Kidney epithelial cell (primary cell): Measurements from ENCODE around the gene TBX5. TPM values are rescaled to one million over a fixed set of nuclear protein-coding genes. Genes with fewer than 3 reads are reported as not detected.

ENCODE experiments used
- DNase-seq: peaks from one replicate; pipeline ENCODE4 v3.0.0-alpha.2; 2010; ENCODE audit warnings: low read depth
- H3K27me3 ChIP-seq: 2 replicates; pipeline ENCODE4 v1.6.0; 2011; ENCODE audit warnings: low read length; ENCODE audit not compliant: control insufficient read depth, insufficient read depth
- H3K36me3 ChIP-seq: 2 replicates; pipeline ENCODE4 v1.5.1; 2011; ENCODE audit warnings: low read length; ENCODE audit not compliant: control insufficient read depth, insufficient read depth
- H3K4me3 ChIP-seq: 2 replicates; pipeline ENCODE4 v1.5.1; 2011; ENCODE audit warnings: low read depth, mild to moderate bottlenecking, control low read depth, low read length
- total RNA-seq: library from RNA; depleted of rRNA; stranded (reverse); fragments of >200 nt; gene quantifications from 2 replicates; pipeline ENCODE4 v1.2.3, GENCODE V29; 2015
- TF ChIP-seq, protein P1 (sequence below): IDR thresholded peaks from 2 replicates; pipeline ENCODE4 v1.5.1; 2011; ENCODE audit warnings: mild to moderate bottlenecking, moderate library complexity, low read length, control low read depth, inconsistent platforms; ENCODE audit not compliant: insufficient read depth, poor library complexity, severe bottlenecking

Gene TBX5
- total RNA-seq, 1 donor from 2014 or later, result not detected

DNA sequence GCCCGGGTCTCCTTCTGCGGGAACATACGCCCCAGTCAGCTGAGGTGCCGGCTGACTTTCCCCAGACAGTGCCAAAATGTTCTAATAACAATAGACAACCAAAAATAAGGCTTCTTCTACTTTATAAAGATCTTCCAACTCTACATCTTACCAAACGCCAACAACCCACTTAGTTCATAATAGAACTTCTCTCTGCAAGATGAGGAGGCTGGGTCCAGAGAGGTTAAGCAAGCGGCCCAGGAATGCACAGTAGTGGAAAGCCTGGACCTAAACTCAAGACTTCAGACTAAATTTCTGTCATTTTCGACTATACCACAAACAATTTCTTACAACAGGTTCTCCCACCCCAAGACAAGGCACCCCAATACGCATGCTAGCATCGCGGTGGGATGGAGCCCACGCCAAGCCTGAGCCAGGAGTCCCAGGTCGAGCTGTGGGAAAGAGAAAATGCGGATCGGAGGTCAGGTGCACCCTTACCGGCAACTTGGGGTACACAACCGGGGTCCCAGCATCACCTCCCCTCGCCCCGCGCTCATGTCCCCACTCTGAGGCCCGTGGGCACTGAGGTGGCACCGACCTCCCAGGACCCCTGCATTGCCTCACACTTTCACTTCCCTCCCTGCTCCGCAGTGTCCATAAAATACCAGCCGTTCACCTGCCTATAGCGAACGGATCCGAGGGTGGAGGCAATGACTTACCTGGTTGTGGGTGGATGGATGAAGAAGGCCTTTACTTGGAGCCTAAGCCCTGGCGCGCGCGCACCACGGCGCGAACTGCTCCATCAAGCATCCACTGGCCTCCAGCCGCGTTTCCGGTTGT lies 42.1 kb upstream of the TBX5 start:
- peaks cover 64% of the 10 kb centered on the region for H3K27me3 ChIP-seq
- H3K4me3 ChIP-seq, result no peak overlapping the region
- no peaks in the 10 kb centered on the region for H3K36me3 ChIP-seq
- TF ChIP-seq, protein P1, sequence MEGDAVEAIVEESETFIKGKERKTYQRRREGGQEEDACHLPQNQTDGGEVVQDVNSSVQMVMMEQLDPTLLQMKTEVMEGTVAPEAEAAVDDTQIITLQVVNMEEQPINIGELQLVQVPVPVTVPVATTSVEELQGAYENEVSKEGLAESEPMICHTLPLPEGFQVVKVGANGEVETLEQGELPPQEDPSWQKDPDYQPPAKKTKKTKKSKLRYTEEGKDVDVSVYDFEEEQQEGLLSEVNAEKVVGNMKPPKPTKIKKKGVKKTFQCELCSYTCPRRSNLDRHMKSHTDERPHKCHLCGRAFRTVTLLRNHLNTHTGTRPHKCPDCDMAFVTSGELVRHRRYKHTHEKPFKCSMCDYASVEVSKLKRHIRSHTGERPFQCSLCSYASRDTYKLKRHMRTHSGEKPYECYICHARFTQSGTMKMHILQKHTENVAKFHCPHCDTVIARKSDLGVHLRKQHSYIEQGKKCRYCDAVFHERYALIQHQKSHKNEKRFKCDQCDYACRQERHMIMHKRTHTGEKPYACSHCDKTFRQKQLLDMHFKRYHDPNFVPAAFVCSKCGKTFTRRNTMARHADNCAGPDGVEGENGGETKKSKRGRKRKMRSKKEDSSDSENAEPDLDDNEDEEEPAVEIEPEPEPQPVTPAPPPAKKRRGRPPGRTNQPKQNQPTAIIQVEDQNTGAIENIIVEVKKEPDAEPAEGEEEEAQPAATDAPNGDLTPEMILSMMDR, result no peak
- DNase-seq, result no peak

DNA sequence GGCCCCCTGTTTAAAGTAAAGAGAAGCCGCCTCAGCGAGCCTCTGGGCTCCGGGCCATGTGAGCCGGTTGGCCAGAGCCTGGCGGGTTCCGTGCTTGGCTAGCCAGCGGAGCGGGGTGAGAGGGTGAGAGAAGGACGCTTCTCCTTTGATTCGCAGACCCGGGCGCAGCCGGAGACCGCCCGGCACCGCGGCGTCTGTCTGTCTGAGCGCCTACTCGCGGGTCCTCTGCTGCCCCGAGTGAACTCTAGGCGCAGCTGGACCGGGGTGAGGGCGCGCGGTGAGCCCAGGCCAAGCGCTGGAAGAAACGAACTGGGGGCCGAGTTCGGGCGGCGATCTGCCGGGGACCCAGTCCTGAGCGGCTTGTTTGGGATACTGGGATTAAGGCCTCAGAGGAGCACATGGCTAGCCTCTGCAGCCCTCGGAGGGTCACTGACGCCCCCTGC lies 41.4 kb upstream of the TBX5 start:
- Histone ChIP-seq H3K36me3 (no peaks in the 10 kb centered on the region), H3K27me3 (peaks cover 67% of the 10 kb centered on the region), H3K4me3 (no peak overlapping the region)
- DNase-seq, result no peak
- TF ChIP-seq, protein P1, result no peak

DNA sequence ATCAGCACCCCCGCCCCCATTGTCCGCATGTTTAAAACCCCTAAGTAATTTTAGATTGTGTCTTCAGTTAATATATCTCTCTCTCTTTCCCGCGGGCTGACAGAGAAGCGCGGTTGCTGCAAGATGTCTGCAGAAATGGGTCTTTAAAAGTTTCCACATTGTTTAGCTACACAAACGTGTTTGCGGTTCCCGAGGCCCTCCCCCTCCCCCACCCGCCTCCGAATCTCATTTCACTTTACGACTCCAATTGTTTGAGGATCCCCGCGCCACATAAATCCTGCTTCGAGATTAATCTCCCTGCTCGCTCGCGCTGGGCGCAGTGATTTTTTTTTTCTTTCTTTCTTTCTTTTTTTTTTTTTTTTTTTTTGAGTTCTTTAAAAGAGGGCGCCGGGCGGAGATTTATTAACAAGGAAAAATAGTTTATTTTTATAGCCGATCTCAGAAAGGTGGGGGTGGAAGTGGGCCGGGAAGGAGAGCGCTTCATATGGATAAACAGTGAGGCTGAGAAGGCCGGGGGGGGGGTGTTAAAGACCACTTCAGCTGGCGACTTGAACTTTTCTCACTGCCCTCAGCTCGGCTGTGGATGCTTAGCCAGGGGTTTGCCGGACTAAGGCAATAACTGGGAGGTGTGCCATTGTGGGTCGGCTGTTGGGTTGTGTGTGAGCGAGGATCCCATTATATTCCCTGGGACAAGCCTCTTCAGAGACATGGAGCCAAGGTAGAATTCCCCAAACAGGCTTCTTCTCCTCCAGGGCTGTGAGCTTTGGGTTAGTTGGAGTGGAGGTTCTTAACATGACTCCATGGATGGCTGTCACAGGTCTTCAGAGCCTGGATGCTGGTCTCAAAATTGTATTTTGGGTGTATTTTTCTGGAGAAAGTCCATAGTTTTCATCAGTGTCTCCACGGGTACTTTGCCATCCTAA lies 39.7 kb upstream of the TBX5 start:
- TF ChIP-seq, protein P1, result no peak
- Histone ChIP-seq H3K4me3 (no peak overlapping the region), H3K27me3 (peaks cover 79% of the 10 kb centered on the region)

DNA sequence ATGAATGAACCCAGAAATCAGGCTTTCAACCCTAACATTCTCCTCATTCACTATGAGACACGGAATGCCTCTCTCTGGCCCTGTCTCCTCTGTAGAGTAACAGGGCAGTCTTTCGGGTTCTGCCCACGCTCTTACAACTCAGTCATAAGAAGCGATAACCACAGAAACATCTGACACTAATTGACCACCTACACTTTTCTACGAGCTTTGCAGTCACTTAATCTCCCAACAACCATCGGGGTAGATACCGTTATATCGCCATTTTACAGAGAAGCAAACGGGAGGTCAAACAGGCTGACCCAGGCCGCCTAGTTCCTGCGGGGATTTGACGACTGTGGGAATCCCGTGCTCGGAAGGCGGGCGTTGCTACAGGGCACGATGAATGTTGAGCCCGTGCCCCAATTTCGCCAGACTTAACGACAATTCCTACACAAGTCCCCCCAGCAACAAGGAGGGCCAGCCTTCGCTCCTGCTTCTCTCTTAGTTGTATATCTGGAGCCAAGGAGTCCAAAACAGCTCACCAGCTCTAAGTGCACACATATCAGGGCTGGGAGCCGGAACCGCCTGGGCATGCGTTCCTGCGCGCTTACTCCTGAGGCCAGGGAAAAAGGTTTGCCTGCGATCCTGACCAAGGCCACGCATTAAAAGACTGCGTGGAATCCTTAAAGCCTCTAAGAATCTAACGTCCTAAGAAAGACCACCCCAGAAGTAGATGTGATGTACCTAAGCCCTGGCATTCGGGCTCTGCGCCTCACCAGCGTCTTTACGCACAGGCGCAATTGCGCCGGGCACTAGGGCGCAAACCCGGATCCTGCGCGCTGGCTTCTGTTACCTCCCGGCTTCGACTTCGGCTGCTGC lies 38.7 kb upstream of the TBX5 start:
- no peaks in the 10 kb centered on the region for H3K36me3 ChIP-seq
- TF ChIP-seq, protein P1, result no peak
- no peak for DNase-seq
- H3K4me3 ChIP-seq, result no peak overlapping the region
- peaks cover 84% of the 10 kb centered on the region for H3K27me3 ChIP-seq

More for the DNA sequence above, 39.7 kb upstream of the TBX5 start:
- no peak for DNase-seq
- no peaks in the 10 kb centered on the region for H3K36me3 ChIP-seq

DNA sequence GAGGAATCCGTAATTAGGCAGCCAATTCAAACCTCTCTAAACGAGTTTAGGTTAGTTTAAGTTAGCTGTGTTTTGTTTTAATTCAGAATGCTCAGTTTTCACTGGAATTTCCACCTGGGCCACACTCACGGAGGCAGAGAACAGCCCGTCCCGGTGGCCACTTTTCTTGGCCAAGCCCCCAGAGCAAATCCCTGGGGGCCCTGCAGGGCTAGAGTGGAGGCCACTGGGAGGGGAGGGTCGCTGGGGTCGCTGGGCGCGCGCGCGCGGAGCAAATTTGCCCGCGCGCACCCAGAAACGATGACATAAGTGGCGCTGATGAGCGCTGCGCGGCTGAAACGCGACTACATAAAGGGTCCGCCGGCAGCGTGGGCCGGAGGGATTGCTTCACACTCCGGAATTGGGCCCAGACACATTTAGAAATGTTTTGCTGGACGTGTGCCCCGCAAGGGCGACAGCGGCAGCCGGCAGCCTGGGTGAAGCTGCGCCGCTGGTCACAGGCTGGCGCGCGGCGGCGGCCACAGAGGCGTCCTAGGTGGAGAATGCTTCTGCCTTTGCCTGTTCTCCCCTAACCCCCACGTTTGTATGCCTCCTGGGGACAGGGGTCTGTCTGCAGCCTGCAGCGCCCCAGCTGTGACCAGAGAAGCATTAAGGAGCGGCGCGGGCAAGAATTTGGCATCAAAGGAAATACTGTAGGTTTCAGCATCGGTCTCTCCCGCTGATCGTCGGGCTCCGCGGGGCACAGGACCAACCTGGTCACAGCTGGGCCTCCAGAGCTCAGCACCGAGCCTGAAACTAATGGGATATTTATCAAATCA lies 37.9 kb upstream of the TBX5 start:
- no peak for DNase-seq
- TF ChIP-seq, protein P1, result no peak
- peaks cover 85% of the 10 kb centered on the region for H3K27me3 ChIP-seq

More for the DNA sequence above, 37.9 kb upstream of the TBX5 start:
- no peak overlapping the region for H3K4me3 ChIP-seq
- H3K36me3 ChIP-seq, result no peaks in the 10 kb centered on the region
